Skeletal muscle tissue (tissue), 4 donors: ENCODE measurements around the gene ALG10. TPM values are rescaled to one million over a fixed set of nuclear protein-coding genes. Genes with fewer than 3 reads are reported as not detected.
"Not testable (repeated sequence)": the region's sequence is repeated elsewhere in the genome, so short reads cannot be mapped to it uniquely, and the experiment has no call there.

Experiments used
- H3K27ac ChIP-seq: one replicate; pipeline ENCODE4 v1.7.0; 2013; ENCODE audit warnings: mild to moderate bottlenecking, low read depth, low read length, inconsistent platforms
- H3K27me3 ChIP-seq, 3 donors: one replicate each; pipeline ENCODE4 v1.7.0; 2013; ENCODE audit warnings: low read length in 3 of 3; ENCODE audit not compliant: control insufficient read depth in 3 of 3, insufficient read depth in 3 of 3
- H3K36me3 ChIP-seq, 3 donors: one replicate each; pipeline ENCODE4 v1.7.0; 2013; ENCODE audit warnings: low read length in 3 of 3; ENCODE audit not compliant: control insufficient read depth in 3 of 3, insufficient read depth in 3 of 3
- H3K4me1 ChIP-seq, 3 donors: one replicate each; pipeline ENCODE4 v1.7.0; 2013; ENCODE audit warnings: low read length in 3 of 3, mild to moderate bottlenecking in 3 of 3; ENCODE audit not compliant: control insufficient read depth in 3 of 3, insufficient read depth in 3 of 3
- H3K4me3 ChIP-seq, 3 donors: one replicate each; pipeline ENCODE4 v1.7.0; 2013; ENCODE audit warnings: low read length in 3 of 3
- H3K9ac ChIP-seq, 3 donors: one replicate each; pipeline ENCODE4 v1.7.0; 2013; ENCODE audit warnings: low read length in 3 of 3, mild to moderate bottlenecking in 3 of 3, moderate library complexity in 2 of 3, low read depth in 1 of 3
- H3K9me3 ChIP-seq, 3 donors: one replicate each; pipeline ENCODE4 v1.7.0; 2013; ENCODE audit warnings: low read length in 3 of 3; ENCODE audit not compliant: control insufficient read depth in 3 of 3
- total RNA-seq: library from RNA; depleted of rRNA; stranded (reverse); fragments of >200 nt; gene quantifications from one replicate; pipeline ENCODE4 v1.2.3, GENCODE V29; 2014
- donor health status: Osteomylitis.

Gene ALG10
- total RNA-seq, 1 donor from 2014 or later: 10.4 TPM

GRCh38 chr12:34027661-34028060 lies 5.4 kb downstream of the ALG10 start:
- not testable (repeated sequence) for H3K4me3 ChIP-seq, H3K27me3 ChIP-seq, H3K9ac ChIP-seq, H3K4me1 ChIP-seq, H3K27ac ChIP-seq, H3K9me3 ChIP-seq, H3K36me3 ChIP-seq

GRCh38 chr12:34030591-34030990 lies 8.3 kb downstream of the ALG10 start:
- Histone ChIP-seq H3K9me3 (no peaks in the 10 kb centered on the region), H3K4me1 (no peaks in the 10 kb centered on the region), H3K9ac (no peak overlapping the region), H3K27ac (no peak overlapping the region), H3K4me3 (no peak overlapping the region), H3K27me3 (no peaks in the 10 kb centered on the region), H3K36me3 (no peaks in the 10 kb centered on the region)

GRCh38 chr12:34033628-34034296 lies 11.5 kb downstream of the ALG10 start:
- Histone ChIP-seq H3K9ac (no peak overlapping the region), H3K27ac (no peak overlapping the region), H3K27me3 (no peaks in the 10 kb centered on the region), H3K36me3 (no peaks in the 10 kb centered on the region), H3K4me3 (no peak overlapping the region), H3K9me3 (no peaks in the 10 kb centered on the region), H3K4me1 (no peaks in the 10 kb centered on the region)

DNA sequence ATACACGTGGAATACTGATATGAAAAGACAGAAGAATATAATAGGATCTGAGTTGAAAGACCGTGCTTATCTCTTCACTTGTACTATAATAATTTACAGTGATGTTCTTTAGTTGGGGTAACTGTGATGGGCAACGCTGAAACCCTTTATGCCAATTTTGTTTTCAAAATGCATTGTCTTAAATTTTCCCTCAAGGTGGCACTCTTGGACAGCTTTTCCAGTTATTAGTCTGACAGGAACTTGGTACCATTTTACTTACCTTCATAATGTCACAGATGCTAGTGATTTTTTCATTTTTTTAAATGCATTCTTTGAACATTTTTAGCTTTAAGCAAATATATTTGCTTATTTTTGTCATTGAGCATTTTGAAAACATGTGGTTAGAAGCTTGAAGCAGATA lies 16.1 kb downstream of the ALG10 start:
- H3K36me3 ChIP-seq, H3K4me3 ChIP-seq, H3K27me3 ChIP-seq, H3K4me1 ChIP-seq, H3K9ac ChIP-seq, H3K9me3 ChIP-seq, H3K27ac ChIP-seq: not testable (repeated sequence)

GRCh38 chr12:34046570-34046969 lies 24.3 kb downstream of the ALG10 start:
- Histone ChIP-seq H3K27ac (no peak overlapping the region), H3K4me3 (no peak overlapping the region)

GRCh38 chr12:34047855-34048254 lies 25.6 kb downstream of the ALG10 start:
- not testable (repeated sequence) for H3K4me3 ChIP-seq, H3K9ac ChIP-seq, H3K27ac ChIP-seq, H3K9me3 ChIP-seq, H3K4me1 ChIP-seq, H3K27me3 ChIP-seq, H3K36me3 ChIP-seq

More at GRCh38 chr12:34046570-34046969, 24.3 kb downstream of the ALG10 start:
- Histone ChIP-seq H3K9me3 (peaks cover 0 to 3% (median 1%) of the 10 kb centered on the region in 3 donors), H3K27me3 (no peaks in the 10 kb centered on the region), H3K4me1 (no peaks in the 10 kb centered on the region), H3K36me3 (no peaks in the 10 kb centered on the region), H3K9ac (no peak overlapping the region)

- no peaks in the 10 kb centered on the region for H3K36me3 ChIP-seq
- H3K4me3 ChIP-seq: no peak overlapping the region
- no peak overlapping the region for H3K27ac ChIP-seq
- no peaks in the 10 kb centered on the region for H3K27me3 ChIP-seq
- no peaks in the 10 kb centered on the region for H3K4me1 ChIP-seq
- peaks cover 0 to 3% (median 2%) of the 10 kb centered on the region in 3 donors for H3K9me3 ChIP-seq
- no peak overlapping the region for H3K9ac ChIP-seq
Measured at GRCh38 chr12:34048714-34049113, 26.4 kb downstream of the ALG10 start.

- Histone ChIP-seq H3K36me3 (no peaks in the 10 kb centered on the region), H3K27ac (no peak overlapping the region), H3K27me3 (no peaks in the 10 kb centered on the region), H3K4me1 (no peaks in the 10 kb centered on the region), H3K9me3 (peaks cover 0 to 2% (median 0%) of the 10 kb centered on the region in 3 donors), H3K4me3 (no peak overlapping the region), H3K9ac (no peak overlapping the region)
Measured at GRCh38 chr12:34051486-34051885, 29.2 kb downstream of the ALG10 start.

GRCh38 chr12:34054938-34055337 lies 32.6 kb downstream of the ALG10 start:
- no peaks in the 10 kb centered on the region for H3K36me3 ChIP-seq
- peaks cover 0 to 2% (median 0%) of the 10 kb centered on the region in 3 donors for H3K9me3 ChIP-seq
- no peak overlapping the region for H3K27ac ChIP-seq
- H3K27me3 ChIP-seq: no peaks in the 10 kb centered on the region
- H3K9ac ChIP-seq: no peak overlapping the region
- H3K4me3 ChIP-seq: no peak overlapping the region
- H3K4me1 ChIP-seq: no peaks in the 10 kb centered on the region
